GM12874 (cell line): ENCODE data around the gene ARHGAP12.

ENCODE experiments used
- CTCF ChIP-seq: IDR thresholded peaks from 2 replicates; pipeline ENCODE4 v1.5.1; 2011; ENCODE audit warnings: low read depth, mild to moderate bottlenecking, control low read depth, low read length, moderate library complexity; ENCODE audit not compliant: insufficient read depth

The ARHGAP12 gene

GRCh38 chr10:31936933-31937332, 8.3 kb upstream of the ARHGAP12 start:
- no peak for TF ChIP-seq CTCF

GRCh38 chr10:31936086-31936485, 7.5 kb upstream of the ARHGAP12 start:
- no peak for TF ChIP-seq CTCF

GRCh38 chr10:31935678-31936077, 7.0 kb upstream of the ARHGAP12 start:
- TF ChIP-seq CTCF = no peak

- TF ChIP-seq CTCF = no peak
Measured at GRCh38 chr10:31932838-31933237, 4.2 kb upstream of the ARHGAP12 start.

GRCh38 chr10:31930856-31931255, 2.2 kb upstream of the ARHGAP12 start:
- TF ChIP-seq CTCF = no peak

GRCh38 chr10:31930023-31930751, 1.6 kb upstream of the ARHGAP12 start:
- TF ChIP-seq CTCF = no peak

- TF ChIP-seq CTCF = no peak
Measured at GRCh38 chr10:31929261-31930022, 811 bp upstream of the ARHGAP12 start.
